ENCODE measurements around the gene XIAP.
"Not testable (repeated sequence)": the region's sequence is repeated elsewhere in the genome, so short reads cannot be mapped to it uniquely, and the experiment has no call there.

XIAP gene

GRCh38 chrX:123859846-123860838 lies at the start of gene XIAP:
TSS of gene XIAP (plus strand) at chrX:123860053. CDS start at chrX:123885663, 25,610 bp downstream.
- peak within 1 kb of the TSS; percentile 91 for H3K9ac ChIP-seq (ENCODE audit: low read depth, low read length)
- no peaks in the 10 kb centered on the region for H3K27me3 ChIP-seq (ENCODE audit: control insufficient read depth, insufficient read depth, low read length)
- peak within 1 kb of the TSS; percentile 77 for H3K4me3 ChIP-seq (ENCODE audit: low read depth, low read length)
- H3K36me3 ChIP-seq (ENCODE audit: control insufficient read depth, insufficient read depth, low read length) = no peaks in the 10 kb centered on the region
- H3K9me3 ChIP-seq (ENCODE audit: control insufficient read depth, insufficient read depth, low read length) = no peaks in the 10 kb centered on the region
- H3K4me1 ChIP-seq (ENCODE audit: control insufficient read depth, insufficient read depth, low read length) = peaks cover 8% of the 10 kb centered on the region

GRCh38 chrX:123814343-123814742 lies 45.5 kb upstream of the XIAP start:
- H3K4me1 ChIP-seq (ENCODE audit: control insufficient read depth, insufficient read depth, low read length) = no peaks in the 10 kb centered on the region
- H3K36me3 ChIP-seq (ENCODE audit: control insufficient read depth, insufficient read depth, low read length) = no peaks in the 10 kb centered on the region
- no peaks in the 10 kb centered on the region for H3K27me3 ChIP-seq (ENCODE audit: control insufficient read depth, insufficient read depth, low read length)
- H3K9ac ChIP-seq (ENCODE audit: low read depth, low read length) = no peak overlapping the region
- H3K4me3 ChIP-seq (ENCODE audit: low read depth, low read length) = no peak overlapping the region
- no peaks in the 10 kb centered on the region for H3K9me3 ChIP-seq (ENCODE audit: control insufficient read depth, insufficient read depth, low read length)

- not testable (repeated sequence) for H3K9ac ChIP-seq (ENCODE audit: low read depth, low read length); H3K36me3 ChIP-seq (ENCODE audit: control insufficient read depth, insufficient read depth, low read length); H3K4me3 ChIP-seq (ENCODE audit: low read depth, low read length); H3K9me3 ChIP-seq (ENCODE audit: control insufficient read depth, insufficient read depth, low read length); H3K27me3 ChIP-seq (ENCODE audit: control insufficient read depth, insufficient read depth, low read length); H3K4me1 ChIP-seq (ENCODE audit: control insufficient read depth, insufficient read depth, low read length)
Measured at GRCh38 chrX:123814934-123815394, 44.9 kb upstream of the XIAP start.

- H3K27me3 ChIP-seq (ENCODE audit: control insufficient read depth, insufficient read depth, low read length) = no peaks in the 10 kb centered on the region
- no peaks in the 10 kb centered on the region for H3K36me3 ChIP-seq (ENCODE audit: control insufficient read depth, insufficient read depth, low read length)
- H3K4me1 ChIP-seq (ENCODE audit: control insufficient read depth, insufficient read depth, low read length) = no peaks in the 10 kb centered on the region
- H3K9ac ChIP-seq (ENCODE audit: low read depth, low read length) = no peak overlapping the region
- no peak overlapping the region for H3K4me3 ChIP-seq (ENCODE audit: low read depth, low read length)
- H3K9me3 ChIP-seq (ENCODE audit: control insufficient read depth, insufficient read depth, low read length) = no peaks in the 10 kb centered on the region
Measured at GRCh38 chrX:123817288-123817894, 42.5 kb upstream of the XIAP start.

DNA sequence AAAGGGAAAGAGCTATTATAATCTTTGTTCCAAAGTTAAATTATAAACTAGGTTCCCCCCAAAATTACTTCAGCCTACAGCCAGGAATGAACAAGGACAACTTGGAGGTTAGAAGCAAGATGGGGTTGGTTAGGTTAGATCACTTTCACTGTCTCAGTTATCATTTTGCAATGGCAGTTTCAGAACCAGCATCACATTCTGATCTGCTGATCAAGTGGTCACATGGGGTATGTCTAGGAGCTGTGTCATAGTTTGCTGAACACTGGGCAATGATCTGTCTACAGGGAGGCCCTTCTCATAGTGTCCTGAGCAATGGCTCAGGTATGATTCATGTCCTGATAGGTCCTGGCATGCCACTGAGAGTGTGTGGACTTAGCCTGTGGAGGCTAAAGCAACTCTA lies 41.6 kb upstream of the XIAP start:
- no peaks in the 10 kb centered on the region for H3K27me3 ChIP-seq (ENCODE audit: control insufficient read depth, insufficient read depth, low read length)
- no peaks in the 10 kb centered on the region for H3K9me3 ChIP-seq (ENCODE audit: control insufficient read depth, insufficient read depth, low read length)
- H3K9ac ChIP-seq (ENCODE audit: low read depth, low read length) = no peak overlapping the region
- H3K36me3 ChIP-seq (ENCODE audit: control insufficient read depth, insufficient read depth, low read length) = no peaks in the 10 kb centered on the region
- H3K4me1 ChIP-seq (ENCODE audit: control insufficient read depth, insufficient read depth, low read length) = no peaks in the 10 kb centered on the region
- no peak overlapping the region for H3K4me3 ChIP-seq (ENCODE audit: low read depth, low read length)

DNA sequence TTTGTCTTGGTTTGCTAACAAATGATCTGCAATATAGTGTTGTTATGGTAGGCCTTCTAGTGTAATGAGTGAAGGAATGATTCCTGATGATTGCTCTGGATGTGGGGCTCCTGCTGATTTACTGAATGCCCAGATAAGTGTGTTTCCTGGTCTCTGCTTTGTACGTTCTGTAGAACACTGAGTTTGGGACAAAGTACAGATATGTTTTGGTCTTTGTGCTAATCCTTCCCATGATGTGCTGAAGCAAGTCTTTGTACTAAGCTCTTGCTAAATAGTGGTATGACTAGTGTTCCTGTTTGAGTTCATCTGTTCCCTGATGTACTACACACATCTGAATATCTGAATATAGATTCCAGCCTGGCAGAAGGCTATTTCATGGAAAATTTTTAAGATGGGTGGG lies 36.9 kb upstream of the XIAP start:
- no peak overlapping the region for H3K9ac ChIP-seq (ENCODE audit: low read depth, low read length)
- H3K9me3 ChIP-seq (ENCODE audit: control insufficient read depth, insufficient read depth, low read length) = no peaks in the 10 kb centered on the region
- H3K27me3 ChIP-seq (ENCODE audit: control insufficient read depth, insufficient read depth, low read length) = no peaks in the 10 kb centered on the region
- no peak overlapping the region for H3K4me3 ChIP-seq (ENCODE audit: low read depth, low read length)
- H3K4me1 ChIP-seq (ENCODE audit: control insufficient read depth, insufficient read depth, low read length) = peaks cover 9% of the 10 kb centered on the region
- H3K36me3 ChIP-seq (ENCODE audit: control insufficient read depth, insufficient read depth, low read length) = no peaks in the 10 kb centered on the region

DNA sequence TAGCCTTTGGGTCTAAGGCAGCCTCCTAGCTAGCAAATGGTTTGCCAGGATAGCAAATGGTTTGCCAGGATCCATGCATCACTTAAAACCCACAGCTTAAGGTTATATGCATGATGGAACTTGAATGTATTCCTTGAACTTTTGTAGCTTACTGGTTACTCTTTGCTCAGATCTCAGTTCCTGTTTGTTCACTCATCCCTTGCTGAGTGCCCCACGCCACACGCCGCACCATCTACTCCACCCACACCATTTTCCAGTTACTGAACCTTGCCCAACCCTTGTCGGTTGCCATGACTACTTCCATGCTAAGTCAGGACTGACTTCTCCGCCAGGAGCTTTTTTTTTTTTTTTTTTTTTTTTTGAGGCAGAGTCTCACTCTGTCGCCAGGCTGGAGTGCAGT lies 29.5 kb upstream of the XIAP start:
- H3K4me3 ChIP-seq (ENCODE audit: low read depth, low read length) = no peak overlapping the region
- H3K9me3 ChIP-seq (ENCODE audit: control insufficient read depth, insufficient read depth, low read length) = no peaks in the 10 kb centered on the region
- no peak overlapping the region for H3K9ac ChIP-seq (ENCODE audit: low read depth, low read length)
- H3K4me1 ChIP-seq (ENCODE audit: control insufficient read depth, insufficient read depth, low read length) = peaks cover 1% of the 10 kb centered on the region
- no peaks in the 10 kb centered on the region for H3K27me3 ChIP-seq (ENCODE audit: control insufficient read depth, insufficient read depth, low read length)
- H3K36me3 ChIP-seq (ENCODE audit: control insufficient read depth, insufficient read depth, low read length) = no peaks in the 10 kb centered on the region

- no peaks in the 10 kb centered on the region for H3K9me3 ChIP-seq (ENCODE audit: control insufficient read depth, insufficient read depth, low read length)
- no peaks in the 10 kb centered on the region for H3K4me1 ChIP-seq (ENCODE audit: control insufficient read depth, insufficient read depth, low read length)
- H3K27me3 ChIP-seq (ENCODE audit: control insufficient read depth, insufficient read depth, low read length) = no peaks in the 10 kb centered on the region
- H3K36me3 ChIP-seq (ENCODE audit: control insufficient read depth, insufficient read depth, low read length) = no peaks in the 10 kb centered on the region
- H3K9ac ChIP-seq (ENCODE audit: low read depth, low read length) = no peak overlapping the region
- H3K4me3 ChIP-seq (ENCODE audit: low read depth, low read length) = no peak overlapping the region
Measured at GRCh38 chrX:123833387-123833786, 26.5 kb upstream of the XIAP start.

GRCh38 chrX:123834116-123834515 lies 25.7 kb upstream of the XIAP start:
- Histone ChIP-seq H3K4me1 (ENCODE audit: control insufficient read depth, insufficient read depth, low read length) (no peaks in the 10 kb centered on the region), H3K9ac (ENCODE audit: low read depth, low read length) (no peak overlapping the region), H3K36me3 (ENCODE audit: control insufficient read depth, insufficient read depth, low read length) (no peaks in the 10 kb centered on the region), H3K27me3 (ENCODE audit: control insufficient read depth, insufficient read depth, low read length) (no peaks in the 10 kb centered on the region), H3K9me3 (ENCODE audit: control insufficient read depth, insufficient read depth, low read length) (no peaks in the 10 kb centered on the region), H3K4me3 (ENCODE audit: low read depth, low read length) (no peak overlapping the region)

- Histone ChIP-seq H3K4me3 (ENCODE audit: low read depth, low read length) (no peak overlapping the region), H3K9ac (ENCODE audit: low read depth, low read length) (no peak overlapping the region), H3K27me3 (ENCODE audit: control insufficient read depth, insufficient read depth, low read length) (no peaks in the 10 kb centered on the region), H3K9me3 (ENCODE audit: control insufficient read depth, insufficient read depth, low read length) (no peaks in the 10 kb centered on the region), H3K4me1 (ENCODE audit: control insufficient read depth, insufficient read depth, low read length) (no peaks in the 10 kb centered on the region), H3K36me3 (ENCODE audit: control insufficient read depth, insufficient read depth, low read length) (no peaks in the 10 kb centered on the region)
Measured at GRCh38 chrX:123835661-123836371, 24.0 kb upstream of the XIAP start.

GRCh38 chrX:123845129-123845528 lies 14.7 kb upstream of the XIAP start:
- H3K9ac ChIP-seq (ENCODE audit: low read depth, low read length); H3K9me3 ChIP-seq (ENCODE audit: control insufficient read depth, insufficient read depth, low read length); H3K27me3 ChIP-seq (ENCODE audit: control insufficient read depth, insufficient read depth, low read length); H3K4me3 ChIP-seq (ENCODE audit: low read depth, low read length); H3K36me3 ChIP-seq (ENCODE audit: control insufficient read depth, insufficient read depth, low read length); H3K4me1 ChIP-seq (ENCODE audit: control insufficient read depth, insufficient read depth, low read length): not testable (repeated sequence)

All from iPS-15b (cell line).